Measurements from ENCODE around the gene KCNJ14. TPM values are rescaled to one million over a fixed set of nuclear protein-coding genes. Genes with fewer than 3 reads are reported as not detected.

The KCNJ14 gene
- total and polyA plus RNA-seq, 2 donors (not counting 3 experiments of a cell fraction or from before 2014, with no cell fraction given) = 0.26 to 1.4 TPM

- H3K4me2 ChIP-seq (ENCODE audit: insufficient read depth, low read length) = no peak overlapping the region
- dilution Hi-C loops (cut with MboI; ENCODE audit: extremely low pct_ligation_motif_present, low sequenced_read_pairs) = no loop called here
- FAIRE-seq = no peak
- H3K9me1 ChIP-seq (replicated peaks; ENCODE audit: control insufficient read depth, extremely low read depth, insufficient read depth, low read length) = no peaks in the 10 kb centered on the region
- no TSS peak for BruUV-seq (replicated peaks)
- peaks cover 2 to 18% of the 10 kb centered on the region in 2 experiments for H3K36me3 ChIP-seq (ENCODE audit: control insufficient read depth in 2 of 2, extremely low read depth in 1 of 2, insufficient read depth in 2 of 2, low read length in 2 of 2)
- H3K79me2 ChIP-seq (ENCODE audit: control insufficient read depth, insufficient read depth, low read length) = peaks cover 4% of the 10 kb centered on the region
- no peak overlapping the region for H2AFZ ChIP-seq (ENCODE audit: low read depth, low read length)
- no peak overlapping the region for H3K9ac ChIP-seq (replicated peaks; ENCODE audit: extremely low read depth, insufficient read depth, low read length)
- intact Hi-C loops (cut with micrococcal nuclease) = no loop called here
- ChIA-PET POLR2A (no interaction called here), CTCF (no interaction called here)
- H3K9me3 ChIP-seq (replicated peaks; ENCODE audit: control insufficient read depth, insufficient read depth, low read length) = no peaks in the 10 kb centered on the region
- no peaks in the 10 kb centered on the region for H4K20me1 ChIP-seq (replicated peaks; ENCODE audit: control insufficient read depth, extremely low read depth, insufficient read depth, low read length)
- H3K4me3 ChIP-seq (replicated peaks in 1 of 3; ENCODE audit: insufficient read depth in 1 of 3, low read depth in 1 of 3, low read length in 3 of 3) = no peak overlapping the region
- no peaks in the 10 kb centered on the region for H3K4me1 ChIP-seq (ENCODE audit: control insufficient read depth, extremely low read depth, insufficient read depth, low read length)
- no peak for DNase-seq (ENCODE audit: low read depth, low spot score)
- no peaks in the 10 kb centered on the region for H3K27me3 ChIP-seq (ENCODE audit: control insufficient read depth in 2 of 2, insufficient read depth in 2 of 2, low read length in 2 of 2)
- H3K27ac ChIP-seq (ENCODE audit: insufficient read depth, low read depth, low read length) = no peak overlapping the region
- TF ChIP-seq CTCF (IDR thresholded peaks at IDR 0.05; ENCODE audit: extremely low read depth in 1 of 2, insufficient read depth in 1 of 2, low read depth in 1 of 2, low read length in 2 of 2) = no peak
- no peak for TF ChIP-seq POLR2A (IDR thresholded peaks at IDR 0.05; ENCODE audit: low read depth, low read length)
- TF ChIP-seq JUN (IDR thresholded peaks at IDR 0.05; ENCODE audit: borderline replicate concordance, insufficient read depth, insufficient read length, low read depth) = no peak
- TF ChIP-seq FOS (IDR thresholded peaks at IDR 0.05; ENCODE audit: borderline replicate concordance, insufficient read depth, low read length) = no peak
- no peak for TF ChIP-seq MYC (IDR thresholded peaks at IDR 0.05; ENCODE audit: low read depth, low read length)
- TF ChIP-seq EZH2 (IDR thresholded peaks at IDR 0.05; ENCODE audit: borderline replicate concordance, low read depth, low read length, severe bottlenecking) = no peak
- TF ChIP-seq MAX (IDR thresholded peaks at IDR 0.05; ENCODE audit: insufficient read depth, insufficient read length) = no peak
- no peak for TF ChIP-seq GATA2 (IDR thresholded peaks at IDR 0.05; ENCODE audit: insufficient read depth, insufficient read length, low read depth, low read length)
Observed at GRCh38 chr19:48456864-48457263, 1.5 kb downstream of the KCNJ14 start.
